ENCODE data around the gene BTG1.

DNA sequence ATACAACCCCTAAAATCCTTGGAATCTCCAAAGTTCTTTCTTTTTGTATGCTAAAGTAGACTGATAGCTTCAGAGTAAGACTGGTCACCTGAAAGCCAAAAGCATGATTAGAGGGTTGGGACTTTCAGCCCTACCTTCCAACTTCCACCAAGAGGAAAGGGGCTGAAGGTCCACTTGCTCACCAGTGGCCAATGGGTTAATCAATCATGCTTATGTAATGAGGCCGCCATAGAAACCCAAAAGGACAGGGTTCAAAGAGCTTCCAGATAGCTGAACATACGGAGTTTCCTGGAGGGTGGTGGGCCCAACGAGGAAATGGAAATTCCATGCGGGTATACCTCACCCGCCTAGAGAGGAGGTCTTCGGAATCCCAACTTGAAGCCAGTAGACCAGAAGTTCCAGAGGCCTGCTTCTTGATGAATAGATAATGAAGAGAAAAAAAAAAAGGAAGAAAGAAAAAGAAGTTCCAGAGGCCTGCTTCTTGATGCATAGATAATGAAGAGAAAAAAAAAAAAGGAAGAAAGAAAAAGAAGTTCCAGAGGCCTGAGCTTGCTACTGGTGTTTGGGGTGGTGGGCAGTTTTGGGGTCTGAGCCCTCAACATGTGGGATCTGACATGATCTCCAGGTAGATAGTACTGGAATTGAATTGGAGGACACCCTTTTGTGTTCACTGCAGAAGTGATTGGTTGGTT, 11.2 kb upstream of the BTG1 start:
- TF ChIP-seq, protein P1, sequence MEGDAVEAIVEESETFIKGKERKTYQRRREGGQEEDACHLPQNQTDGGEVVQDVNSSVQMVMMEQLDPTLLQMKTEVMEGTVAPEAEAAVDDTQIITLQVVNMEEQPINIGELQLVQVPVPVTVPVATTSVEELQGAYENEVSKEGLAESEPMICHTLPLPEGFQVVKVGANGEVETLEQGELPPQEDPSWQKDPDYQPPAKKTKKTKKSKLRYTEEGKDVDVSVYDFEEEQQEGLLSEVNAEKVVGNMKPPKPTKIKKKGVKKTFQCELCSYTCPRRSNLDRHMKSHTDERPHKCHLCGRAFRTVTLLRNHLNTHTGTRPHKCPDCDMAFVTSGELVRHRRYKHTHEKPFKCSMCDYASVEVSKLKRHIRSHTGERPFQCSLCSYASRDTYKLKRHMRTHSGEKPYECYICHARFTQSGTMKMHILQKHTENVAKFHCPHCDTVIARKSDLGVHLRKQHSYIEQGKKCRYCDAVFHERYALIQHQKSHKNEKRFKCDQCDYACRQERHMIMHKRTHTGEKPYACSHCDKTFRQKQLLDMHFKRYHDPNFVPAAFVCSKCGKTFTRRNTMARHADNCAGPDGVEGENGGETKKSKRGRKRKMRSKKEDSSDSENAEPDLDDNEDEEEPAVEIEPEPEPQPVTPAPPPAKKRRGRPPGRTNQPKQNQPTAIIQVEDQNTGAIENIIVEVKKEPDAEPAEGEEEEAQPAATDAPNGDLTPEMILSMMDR (IDR thresholded peaks at IDR 0.05): no peak
- TF ChIP-seq EZH2 (IDR thresholded peaks at IDR 0.05): no peak
